Smooth muscle cell (in vitro differentiated cells): Measurements from ENCODE around the gene CBX4. TPM values are rescaled to one million over a fixed set of nuclear protein-coding genes. Genes with fewer than 3 reads are reported as not detected.

Experiments
- DNase-seq: peaks from one replicate; lab custom pipeline; 2025; ENCODE audit not compliant: unreplicated experiment; lab: John Stamatoyannopoulos, UW
- H2AFZ ChIP-seq: fragments of 200-600 bp; sonication (generic); 2 replicates; pipeline ENCODE4 v1.6.0; 2016; ENCODE audit warnings: antibody characterized with exemption, low read depth, mild to moderate bottlenecking
- H3F3A ChIP-seq: fragments of 200-600 bp; sonication (generic); 2 replicates; pipeline ENCODE4 v1.6.0; 2017; ENCODE audit warnings: antibody characterized with exemption, low read depth
- H3K27ac ChIP-seq: fragments of 200-600 bp; sonication (generic); 2 replicates; pipeline ENCODE4 v1.5.1; 2016; ENCODE audit warnings: low read depth, mild to moderate bottlenecking
- H3K27me3 ChIP-seq: fragments of 200-600 bp; sonication (generic); 2 replicates; pipeline ENCODE4 v1.6.1; 2016; ENCODE audit warnings: low read depth, mild to moderate bottlenecking
- H3K36me3 ChIP-seq: fragments of 200-600 bp; sonication (generic); 2 replicates; pipeline ENCODE4 v1.5.1; 2016; ENCODE audit warnings: low read depth
- H3K4me1 ChIP-seq: fragments of 200-600 bp; sonication (generic); 2 replicates; pipeline ENCODE4 v1.5.1; 2016; ENCODE audit warnings: low read depth
- H3K4me2 ChIP-seq: fragments of 200-600 bp; sonication (generic); 2 replicates; pipeline ENCODE4 v1.6.0; 2016; ENCODE audit warnings: mild to moderate bottlenecking
- H3K4me3 ChIP-seq: fragments of 200-600 bp; sonication (generic); 2 replicates; pipeline ENCODE4 v1.5.1; 2016; ENCODE audit warnings: mild to moderate bottlenecking
- H3K79me2 ChIP-seq: fragments of 200-600 bp; sonication (generic); 2 replicates; pipeline ENCODE4 v1.6.0; 2016; ENCODE audit warnings: low read depth, mild to moderate bottlenecking
- H3K9ac ChIP-seq: fragments of 200-600 bp; sonication (generic); 2 replicates; pipeline ENCODE4 v1.6.0; 2016; ENCODE audit warnings: low read depth
- H3K9me3 ChIP-seq: fragments of 200-600 bp; sonication (generic); replicated peaks from 2 replicates; pipeline ENCODE4 v1.5.1; 2016; ENCODE audit warnings: low read depth
- H4K20me1 ChIP-seq: fragments of 200-600 bp; sonication (generic); 2 replicates; pipeline ENCODE4 v1.6.0; 2016; ENCODE audit warnings: low read depth
- WGBS: methylation state at CpG from one replicate; pipeline ENCODE4 v1.1.7; 2016; ENCODE audit warnings: low lambda C conversion rate; 5-methylcytosine and 5-hydroxymethylcytosine counted together
- polyA plus RNA-seq: library from polyadenylated mRNA; unstranded; fragments of >200 nt; fragmentation: Nextera tagmentation; extraction: Ambion mirVana; gene quantifications from 2 replicates; pipeline ENCODE4 v1.2.1, GENCODE V29; 2016
- total RNA-seq: library from RNA; depleted of rRNA; stranded (reverse); fragments of >200 nt; gene quantifications from 2 replicates; pipeline ENCODE4 v1.2.3, GENCODE V29; 2014
- TF ChIP-seq, protein P1 (sequence below): fragments of 200-600 bp; sonication (generic); IDR thresholded peaks from 2 replicates; pipeline ENCODE4 v1.5.1; 2017; ENCODE audit warnings: borderline replicate concordance, mild to moderate bottlenecking, antibody characterized with exemption; ENCODE audit not compliant: insufficient read depth, poor library complexity, severe bottlenecking

The CBX4 gene
- total and polyA plus RNA-seq, 2 experiments from 2014 or later = 17.4 to 44.6 TPM

DNA sequence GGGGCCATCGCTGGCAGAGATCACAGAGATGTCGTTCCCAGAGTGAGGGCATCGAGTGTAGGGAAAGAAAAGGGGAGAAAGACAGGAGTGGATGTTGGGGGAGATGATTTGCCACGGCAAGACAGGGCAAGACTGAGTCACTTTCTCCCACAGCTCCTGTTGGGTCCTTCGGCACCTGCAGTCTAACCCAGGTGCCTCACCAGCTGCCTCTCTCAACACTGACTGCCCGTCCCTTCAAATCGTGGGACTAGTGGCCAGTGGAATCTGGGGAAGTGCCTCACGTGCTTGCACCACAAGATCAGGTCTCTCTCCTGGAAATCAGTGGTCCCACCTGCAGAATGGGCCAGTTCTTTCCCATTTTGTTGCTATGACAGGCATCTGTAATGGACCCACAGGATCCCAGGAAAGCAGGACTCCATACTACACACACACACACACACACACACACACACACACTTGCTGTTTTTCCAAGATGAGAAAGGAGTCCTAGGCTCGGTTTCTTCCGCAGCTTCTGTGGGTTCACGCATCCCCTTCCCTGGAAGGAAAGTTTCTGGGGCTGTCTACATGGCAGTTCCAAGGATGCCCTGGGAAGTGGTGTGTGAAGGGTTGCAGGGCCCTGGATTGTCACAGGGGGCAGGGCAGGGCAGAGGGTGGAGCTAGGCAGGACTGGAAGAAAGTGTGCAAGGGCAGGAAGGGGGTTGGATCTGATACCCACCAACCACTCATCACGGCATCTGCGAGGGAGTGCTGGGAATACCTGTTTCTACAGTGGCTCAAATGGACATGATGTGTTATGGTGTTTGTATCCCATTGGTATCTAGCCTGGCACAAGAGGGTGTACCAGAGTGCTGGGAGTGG is 32.1 kb downstream of the CBX4 start:
- H3K4me1 ChIP-seq = peaks cover 25% of the 10 kb centered on the region
- TF ChIP-seq, protein P1, sequence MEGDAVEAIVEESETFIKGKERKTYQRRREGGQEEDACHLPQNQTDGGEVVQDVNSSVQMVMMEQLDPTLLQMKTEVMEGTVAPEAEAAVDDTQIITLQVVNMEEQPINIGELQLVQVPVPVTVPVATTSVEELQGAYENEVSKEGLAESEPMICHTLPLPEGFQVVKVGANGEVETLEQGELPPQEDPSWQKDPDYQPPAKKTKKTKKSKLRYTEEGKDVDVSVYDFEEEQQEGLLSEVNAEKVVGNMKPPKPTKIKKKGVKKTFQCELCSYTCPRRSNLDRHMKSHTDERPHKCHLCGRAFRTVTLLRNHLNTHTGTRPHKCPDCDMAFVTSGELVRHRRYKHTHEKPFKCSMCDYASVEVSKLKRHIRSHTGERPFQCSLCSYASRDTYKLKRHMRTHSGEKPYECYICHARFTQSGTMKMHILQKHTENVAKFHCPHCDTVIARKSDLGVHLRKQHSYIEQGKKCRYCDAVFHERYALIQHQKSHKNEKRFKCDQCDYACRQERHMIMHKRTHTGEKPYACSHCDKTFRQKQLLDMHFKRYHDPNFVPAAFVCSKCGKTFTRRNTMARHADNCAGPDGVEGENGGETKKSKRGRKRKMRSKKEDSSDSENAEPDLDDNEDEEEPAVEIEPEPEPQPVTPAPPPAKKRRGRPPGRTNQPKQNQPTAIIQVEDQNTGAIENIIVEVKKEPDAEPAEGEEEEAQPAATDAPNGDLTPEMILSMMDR = no peak
- H3K27ac ChIP-seq = no peak overlapping the region
- no peaks in the 10 kb centered on the region for H3K36me3 ChIP-seq
- no peak for DNase-seq
- no peaks in the 10 kb centered on the region for H3K79me2 ChIP-seq
- H3K27me3 ChIP-seq = peaks cover 96% of the 10 kb centered on the region
- H3K4me3 ChIP-seq = no peak overlapping the region
- no peaks in the 10 kb centered on the region for H4K20me1 ChIP-seq
- WGBS = 47% methylated on average over 13 of the region's 13 CpGs
- no peak overlapping the region for H3K4me2 ChIP-seq
- H3K9me3 ChIP-seq = no peaks in the 10 kb centered on the region
- H2AFZ ChIP-seq = no peak overlapping the region
- H3F3A ChIP-seq = peaks cover 13% of the 10 kb centered on the region
- H3K9ac ChIP-seq = no peak overlapping the region

DNA sequence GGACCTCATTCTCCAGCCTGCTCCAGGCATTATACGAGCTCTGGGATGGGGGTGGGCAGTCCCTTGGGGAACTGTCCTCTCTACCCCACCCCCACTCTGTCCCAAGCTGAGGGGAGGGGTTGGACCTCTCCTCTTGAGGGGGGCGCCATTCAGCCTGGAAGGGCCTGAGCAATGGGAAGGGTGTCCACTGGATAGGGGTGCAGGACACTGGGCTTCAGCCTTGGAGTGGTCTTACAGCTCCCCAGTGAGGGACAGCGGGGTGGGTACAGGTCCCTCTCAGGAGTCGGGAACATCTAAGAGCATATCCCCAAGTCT is 32.8 kb downstream of the CBX4 start:
- no peaks in the 10 kb centered on the region for H3K79me2 ChIP-seq
- H2AFZ ChIP-seq = no peak overlapping the region
- H4K20me1 ChIP-seq = no peaks in the 10 kb centered on the region
- no peak for DNase-seq
- WGBS = 41% methylated on average over 3 of the region's 4 CpGs
- peaks cover 96% of the 10 kb centered on the region for H3K27me3 ChIP-seq
- H3K27ac ChIP-seq = no peak overlapping the region
- TF ChIP-seq, protein P1 = no peak
- no peak overlapping the region for H3K4me3 ChIP-seq
- H3F3A ChIP-seq = peaks cover 12% of the 10 kb centered on the region
- H3K4me1 ChIP-seq = peaks cover 19% of the 10 kb centered on the region
- H3K36me3 ChIP-seq = no peaks in the 10 kb centered on the region
- no peak overlapping the region for H3K9ac ChIP-seq
- no peak overlapping the region for H3K4me2 ChIP-seq
- no peaks in the 10 kb centered on the region for H3K9me3 ChIP-seq

DNA sequence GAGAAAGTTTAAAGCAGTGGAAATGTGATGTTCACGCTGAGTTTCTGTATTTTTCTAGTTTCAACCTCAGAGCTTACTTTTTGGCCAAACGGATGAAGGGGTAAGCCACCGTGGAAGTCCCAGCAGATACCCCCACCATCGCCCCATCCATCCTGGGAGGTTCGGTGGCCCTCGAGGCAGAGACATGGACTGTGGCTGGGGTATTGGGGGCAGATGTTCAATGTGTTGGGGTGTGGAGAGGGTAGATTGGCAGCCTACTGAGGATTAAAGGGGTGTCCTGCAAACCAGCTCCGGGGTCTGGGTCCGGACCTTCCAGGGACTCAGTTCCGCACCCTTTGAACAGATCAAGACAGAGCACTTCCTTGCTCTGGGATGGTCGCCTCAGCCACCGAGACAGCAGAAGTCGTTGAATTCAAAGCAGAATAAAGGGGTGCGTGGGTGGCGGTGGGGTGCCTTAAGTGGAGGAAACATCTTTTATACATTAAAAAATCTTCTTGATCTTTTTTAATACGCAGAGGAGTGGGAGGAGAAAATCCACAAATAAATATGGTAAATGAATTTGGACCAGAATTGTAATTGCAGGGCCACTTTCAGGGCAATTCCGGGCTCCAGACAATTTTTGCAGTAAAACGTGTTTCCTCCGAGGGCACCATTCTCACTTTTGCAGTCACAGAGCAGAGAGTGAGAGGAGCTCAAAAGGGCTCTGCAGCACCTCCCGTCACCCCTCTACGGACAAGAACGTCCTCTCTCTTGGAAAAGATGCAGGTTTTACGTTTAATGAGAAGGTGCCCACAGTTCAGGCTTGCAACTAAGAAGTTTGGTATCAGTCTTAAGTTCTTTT is 34.2 kb downstream of the CBX4 start:
- no peak overlapping the region for H3K4me3 ChIP-seq
- H3K4me2 ChIP-seq = no peak overlapping the region
- peaks cover 25% of the 10 kb centered on the region for H3K4me1 ChIP-seq
- H3K27ac ChIP-seq = no peak overlapping the region
- no peak for DNase-seq
- TF ChIP-seq, protein P1 = no peak
- no peaks in the 10 kb centered on the region for H4K20me1 ChIP-seq
- H3K79me2 ChIP-seq = no peaks in the 10 kb centered on the region
- peaks cover 98% of the 10 kb centered on the region for H3K27me3 ChIP-seq
- H2AFZ ChIP-seq = no peak overlapping the region
- no peak overlapping the region for H3K9ac ChIP-seq
- 18% methylated on average over 22 of the region's 22 CpGs for WGBS
- no peaks in the 10 kb centered on the region for H3K36me3 ChIP-seq
- peaks cover 5% of the 10 kb centered on the region for H3F3A ChIP-seq
- H3K9me3 ChIP-seq = no peaks in the 10 kb centered on the region
